ENCODE measurements around the gene GSC. TPM values are rescaled to one million over a fixed set of nuclear protein-coding genes. Genes with fewer than 3 reads are reported as not detected.
"Not testable (repeated sequence)": the region's sequence is repeated elsewhere in the genome, so short reads cannot be mapped to it uniquely, and the experiment has no call there.

GSC gene
- total RNA-seq, 1 donor from 2014 or later = not detected

GRCh38 chr14:94728950-94729349, 41.0 kb downstream of the GSC start:
- intact Hi-C loops (cut with DNase I) = no loop called here
- Histone ChIP-seq H3K27ac (no peak overlapping the region), H3K36me3 (no peaks in the 10 kb centered on the region), H3K4me1 (no peaks in the 10 kb centered on the region), H3K27me3 (no peaks in the 10 kb centered on the region), H3K9me3 (no peaks in the 10 kb centered on the region), H3K4me3 (no peak overlapping the region)
- TF ChIP-seq CTCF (IDR thresholded peaks at IDR 0.05) = no peak
- DNase-seq (ENCODE audit: low spot score in 2 of 2) = no peak

- H3K27ac ChIP-seq; H3K36me3 ChIP-seq; H3K9me3 ChIP-seq; H3K4me3 ChIP-seq; intact Hi-C loops (cut with DNase I); DNase-seq (ENCODE audit: low spot score in 2 of 2); H3K27me3 ChIP-seq; H3K4me1 ChIP-seq: not testable (repeated sequence)
Observed at GRCh38 chr14:94728440-94728839, 41.5 kb downstream of the GSC start.

GRCh38 chr14:94726649-94727048, 43.3 kb downstream of the GSC start:
- H3K36me3 ChIP-seq; intact Hi-C loops (cut with DNase I); DNase-seq (ENCODE audit: low spot score in 2 of 2): not testable (repeated sequence)

GRCh38 chr14:94724993-94725392, 44.9 kb downstream of the GSC start:
- intact Hi-C loops (cut with DNase I) = no loop called here
- no peak for DNase-seq (ENCODE audit: low spot score in 2 of 2)
- Histone ChIP-seq H3K9me3 (no peaks in the 10 kb centered on the region), H3K4me1 (no peaks in the 10 kb centered on the region), H3K27me3 (no peaks in the 10 kb centered on the region), H3K27ac (no peak overlapping the region), H3K4me3 (no peak overlapping the region), H3K36me3 (no peaks in the 10 kb centered on the region)
- TF ChIP-seq CTCF (IDR thresholded peaks at IDR 0.05) = no peak

More at GRCh38 chr14:94726649-94727048, 43.3 kb downstream of the GSC start:
- not testable (repeated sequence) for H3K4me1 ChIP-seq, H3K27me3 ChIP-seq, H3K9me3 ChIP-seq, H3K4me3 ChIP-seq, H3K27ac ChIP-seq

GRCh38 chr14:94722397-94722796, 47.5 kb downstream of the GSC start:
- Histone ChIP-seq H3K4me3 (no peak overlapping the region), H3K27ac (no peak overlapping the region), H3K27me3 (no peaks in the 10 kb centered on the region), H3K36me3 (no peaks in the 10 kb centered on the region), H3K4me1 (no peaks in the 10 kb centered on the region), H3K9me3 (no peaks in the 10 kb centered on the region)
- no peak for TF ChIP-seq CTCF (IDR thresholded peaks at IDR 0.05)
- intact Hi-C loops (cut with DNase I) = no loop called here
- no peak for DNase-seq (ENCODE audit: low spot score in 2 of 2)

Other genes with a start within 250 kb of the GSC start
- not detected for gene SERPINA4, start 208.7 kb downstream of the GSC start, total RNA-seq
- gene SERPINA5, start 188.7 kb downstream of the GSC start, total RNA-seq = 4.3 TPM
- gene SERPINA3, start 157.7 kb downstream of the GSC start, total RNA-seq = 207 TPM

Data from ascending aorta (tissue), 2 donors.